ENCODE data around the gene HLA-F. TPM values are rescaled to one million over a fixed set of nuclear protein-coding genes. Genes with fewer than 3 reads are reported as not detected.

The HLA-F gene
- total RNA-seq, 2 donors from 2014 or later, result 220 to 504 TPM

DNA sequence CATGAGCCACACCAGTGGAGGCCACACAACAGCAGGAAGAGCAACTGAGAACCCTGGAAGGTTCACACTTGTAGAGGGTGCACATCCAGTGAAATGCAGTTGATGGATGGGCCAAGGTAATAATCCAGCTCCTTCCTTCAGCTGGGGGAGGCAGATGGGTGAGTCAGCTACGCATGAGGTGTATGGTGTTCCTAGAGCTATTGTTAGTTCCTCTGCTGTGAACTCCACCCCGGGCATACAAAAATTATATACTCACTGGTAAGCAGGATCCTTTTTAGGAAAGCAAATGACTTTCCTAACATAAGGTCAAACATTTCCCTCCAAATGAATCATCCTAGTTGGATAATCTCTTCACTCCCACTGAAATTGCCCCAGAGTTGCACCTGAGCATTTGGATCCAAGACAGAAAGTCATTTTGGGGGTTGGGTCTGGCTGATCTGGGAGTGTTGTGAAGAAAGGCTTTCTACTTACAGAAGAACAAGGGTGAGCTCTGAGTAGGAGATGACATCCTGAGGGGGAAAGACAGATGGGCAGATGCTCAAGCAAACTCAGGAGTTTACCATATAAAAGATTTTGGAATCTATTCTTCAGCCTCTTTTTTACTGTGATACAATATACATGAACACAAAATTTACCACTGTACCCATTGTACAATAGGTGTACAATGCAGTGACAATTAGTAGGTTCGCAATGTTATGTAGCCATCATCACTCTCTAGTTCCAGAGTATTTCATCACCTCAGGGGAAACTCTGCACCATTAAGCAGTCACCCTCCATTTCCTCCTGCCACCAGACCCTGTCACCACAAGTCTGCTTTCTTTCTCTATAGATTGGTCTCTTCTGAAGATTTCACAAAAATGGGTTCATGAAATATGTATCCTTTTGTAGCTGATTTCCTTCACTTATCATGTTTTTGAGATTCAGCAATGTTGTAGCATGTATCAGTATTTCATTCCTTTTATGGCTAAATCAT, 11.1 kb downstream of the HLA-F start:
- DNase-seq (ENCODE audit: low spot score in 2 of 2) (no peak), ATAC-seq (no peak)
- peaks cover 0 to 5% of the 10 kb centered on the region in 2 donors for H3K36me3 Mint-ChIP-seq
- no peak overlapping the region for H3K27ac Mint-ChIP-seq
- no peaks in the 10 kb centered on the region for H3K9me3 Mint-ChIP-seq

DNA sequence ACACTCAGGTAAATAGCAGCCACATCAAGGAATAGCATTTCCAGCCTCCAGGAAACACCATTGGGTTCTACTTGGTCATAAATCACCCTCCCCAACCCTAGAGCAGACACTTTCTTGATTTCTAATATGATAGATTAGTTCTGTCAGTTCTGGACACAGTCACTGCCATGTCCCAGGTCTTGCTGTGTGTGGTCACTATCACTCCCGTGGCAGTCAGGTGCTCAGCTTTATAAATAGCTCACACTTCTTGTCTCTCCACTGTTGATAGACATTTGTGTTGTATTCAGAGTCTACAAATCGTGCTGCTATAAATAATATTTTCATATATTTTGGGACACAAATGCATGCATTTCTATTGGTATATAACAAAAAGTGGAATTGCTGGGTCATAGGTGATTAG, 13.3 kb downstream of the HLA-F start:
- ATAC-seq (no peak), DNase-seq (ENCODE audit: low spot score in 2 of 2) (no peak)
- Mint-ChIP-seq H3K27ac (no peak overlapping the region), H3K36me3 (peaks cover 0 to 5% of the 10 kb centered on the region in 2 donors), H3K9me3 (no peaks in the 10 kb centered on the region)

DNA sequence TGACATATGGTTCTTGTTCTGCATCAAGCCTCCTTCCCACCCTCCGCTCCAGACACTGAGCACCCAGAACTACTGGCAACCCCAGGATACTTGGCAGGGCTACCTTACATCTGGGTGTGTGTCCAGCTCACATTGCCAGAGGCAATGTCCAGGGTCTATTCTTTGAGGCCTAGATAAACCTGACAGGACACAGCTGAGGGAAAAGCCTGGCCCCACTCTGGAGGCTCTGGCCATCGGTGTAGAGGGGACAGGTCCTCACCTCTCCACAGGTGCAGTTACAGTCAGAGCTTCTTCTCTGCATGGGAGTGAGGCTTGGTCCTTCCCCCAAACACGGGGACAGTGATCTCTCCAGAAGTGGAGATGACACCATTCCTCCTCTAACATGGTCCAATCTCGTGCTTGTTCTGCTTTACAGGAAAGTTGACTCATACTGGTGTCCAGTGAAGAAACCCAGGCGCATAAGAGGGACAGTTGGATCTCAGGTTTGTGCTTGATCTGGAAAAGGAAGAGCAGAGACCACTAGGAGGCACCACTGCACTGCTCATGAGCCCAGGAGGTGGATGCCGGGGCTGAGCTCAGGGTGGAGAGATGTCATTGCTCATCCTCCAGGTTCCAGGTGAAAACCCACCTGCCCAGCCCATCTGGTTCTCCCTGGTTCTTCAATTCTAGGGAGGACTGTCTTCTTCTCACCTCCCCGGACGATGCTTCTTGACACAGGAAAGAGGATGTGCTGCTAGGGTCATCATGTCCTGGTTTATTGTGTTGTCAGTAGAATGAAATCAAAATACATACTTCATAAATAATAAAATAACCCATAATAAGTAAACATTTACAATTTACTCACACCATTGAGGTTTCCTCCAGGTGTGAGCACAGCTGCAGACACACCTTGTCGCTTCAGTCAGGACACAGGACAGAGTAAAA, 14.7 kb downstream of the HLA-F start:
- ATAC-seq (peak; percentile 88 to 91), DNase-seq (ENCODE audit: low spot score in 2 of 2) (peak; percentile 58 to 73)
- H3K27ac Mint-ChIP-seq, result no peak overlapping the region
- peaks cover 0 to 5% of the 10 kb centered on the region in 2 donors for H3K36me3 Mint-ChIP-seq
- H3K9me3 Mint-ChIP-seq, result no peaks in the 10 kb centered on the region

DNA sequence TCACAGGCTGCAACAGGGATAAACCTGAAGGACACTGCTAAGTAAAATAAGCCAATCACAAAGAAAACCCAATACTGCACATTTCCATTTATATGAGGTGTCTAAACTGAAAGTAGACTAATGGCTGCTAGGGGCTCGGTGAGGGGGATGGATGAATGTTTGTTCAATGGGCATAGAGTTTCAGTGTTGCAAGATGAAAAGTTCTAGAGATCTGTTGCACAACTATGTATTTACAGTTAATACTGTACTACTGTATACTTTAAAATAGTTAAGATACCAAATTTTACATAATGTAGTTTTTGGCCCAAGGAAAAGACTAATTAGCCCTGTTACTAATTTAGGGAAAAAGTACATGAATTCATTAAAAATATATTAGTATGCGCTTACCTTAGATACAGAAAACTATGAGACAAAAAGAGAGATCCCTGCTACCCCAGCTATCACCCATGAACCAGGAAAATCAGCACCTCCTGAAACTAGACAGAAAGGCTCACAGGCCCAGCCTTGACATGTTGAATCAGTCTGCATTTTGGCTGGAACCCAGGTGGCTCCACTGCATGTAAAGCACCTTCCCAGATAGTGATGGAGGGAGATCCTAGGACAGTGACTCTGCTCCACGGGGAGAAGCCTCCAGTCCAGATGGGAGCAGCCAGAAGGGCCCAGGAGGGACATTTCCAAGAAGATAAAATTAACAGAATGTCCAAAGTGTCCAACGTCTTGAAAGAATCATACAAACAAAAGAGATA, 16.1 kb downstream of the HLA-F start:
- ATAC-seq (no peak), DNase-seq (ENCODE audit: low spot score in 2 of 2) (no peak)
- Mint-ChIP-seq H3K36me3 (peaks cover 0 to 5% of the 10 kb centered on the region in 2 donors), H3K9me3 (no peaks in the 10 kb centered on the region), H3K27ac (no peak overlapping the region)

- peaks cover 0 to 5% of the 10 kb centered on the region in 2 donors for H3K36me3 Mint-ChIP-seq
- H3K27ac Mint-ChIP-seq, result no peak overlapping the region
- H3K9me3 Mint-ChIP-seq, result no peaks in the 10 kb centered on the region
- no peak for DNase-seq (ENCODE audit: low spot score in 2 of 2)
- no peak for ATAC-seq
Measured at GRCh38 chr6:29739882-29740261, 16.6 kb downstream of the HLA-F start.

GRCh38 chr6:29741592-29741991, 18.4 kb downstream of the HLA-F start:
- DNase-seq (ENCODE audit: low spot score in 2 of 2) (no peak), ATAC-seq (no peak)
- no peaks in the 10 kb centered on the region for H3K9me3 Mint-ChIP-seq
- no peaks in the 10 kb centered on the region for H3K36me3 Mint-ChIP-seq
- no peak overlapping the region for H3K27ac Mint-ChIP-seq

- H3K27ac Mint-ChIP-seq, result peak overlapping the region in 1 of 2 donors; percentile 25
- DNase-seq (ENCODE audit: low spot score in 2 of 2) (no peak), ATAC-seq (no peak)
- no peaks in the 10 kb centered on the region for H3K36me3 Mint-ChIP-seq
- no peaks in the 10 kb centered on the region for H3K9me3 Mint-ChIP-seq
Measured at GRCh38 chr6:29742127-29742526, 18.9 kb downstream of the HLA-F start.

DNA sequence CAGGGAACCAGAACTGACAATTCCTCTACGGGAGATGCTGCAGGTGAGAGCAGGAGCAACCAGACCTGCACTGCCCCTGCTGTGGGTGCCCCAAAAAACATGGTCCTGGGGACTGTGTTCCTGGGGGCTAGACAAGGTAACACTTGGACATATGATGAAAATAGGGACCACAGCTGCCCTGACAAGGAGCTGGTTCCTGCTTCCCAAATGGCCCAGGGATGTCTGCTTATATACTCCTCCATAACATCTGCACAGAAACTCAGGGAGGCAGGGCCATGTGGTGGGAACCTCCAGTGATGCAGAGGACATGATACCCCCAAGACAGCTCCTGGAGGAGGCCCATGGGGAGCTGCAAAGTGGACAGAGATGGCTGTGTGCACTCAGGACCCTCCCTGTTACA, 19.8 kb downstream of the HLA-F start:
- Mint-ChIP-seq H3K9me3 (no peaks in the 10 kb centered on the region), H3K27ac (peak overlapping the region in 1 of 2 donors; percentile 53), H3K36me3 (no peaks in the 10 kb centered on the region)
- DNase-seq (ENCODE audit: low spot score in 2 of 2) (no peak), ATAC-seq (no peak)

- ATAC-seq (no peak), DNase-seq (ENCODE audit: low spot score in 2 of 2) (no peak)
- H3K9me3 Mint-ChIP-seq, result no peaks in the 10 kb centered on the region
- no peak overlapping the region for H3K27ac Mint-ChIP-seq
- peaks cover 0 to 5% of the 10 kb centered on the region in 2 donors for H3K36me3 Mint-ChIP-seq
Measured at GRCh38 chr6:29743568-29743967, 20.3 kb downstream of the HLA-F start.

DNA sequence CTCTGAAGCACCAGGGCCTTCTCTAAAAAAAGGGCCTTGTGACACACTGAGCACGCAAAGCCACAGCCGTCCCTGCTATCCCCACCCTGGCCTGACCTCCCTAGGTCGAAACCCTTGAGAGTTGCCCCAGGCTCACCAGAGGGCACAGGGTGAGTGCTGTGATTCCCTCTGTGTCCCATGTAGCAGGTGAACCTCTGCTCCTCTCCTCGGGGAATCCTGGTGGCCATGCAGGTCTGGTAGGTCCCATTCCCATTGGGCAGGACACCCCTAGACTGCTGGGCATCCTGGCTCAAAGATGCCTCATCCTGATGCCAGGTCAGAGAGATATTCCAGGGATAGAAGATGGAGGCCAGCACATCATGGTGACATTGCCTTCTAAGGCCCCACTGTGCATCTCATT, 20.9 kb downstream of the HLA-F start:
- no peak for DNase-seq (ENCODE audit: low spot score in 2 of 2)
- H3K27ac Mint-ChIP-seq, result peak overlapping the region in 1 of 2 donors; percentile 27
- no peak for ATAC-seq
- H3K36me3 Mint-ChIP-seq, result peaks cover 0 to 5% of the 10 kb centered on the region in 2 donors
- no peaks in the 10 kb centered on the region for H3K9me3 Mint-ChIP-seq

DNA sequence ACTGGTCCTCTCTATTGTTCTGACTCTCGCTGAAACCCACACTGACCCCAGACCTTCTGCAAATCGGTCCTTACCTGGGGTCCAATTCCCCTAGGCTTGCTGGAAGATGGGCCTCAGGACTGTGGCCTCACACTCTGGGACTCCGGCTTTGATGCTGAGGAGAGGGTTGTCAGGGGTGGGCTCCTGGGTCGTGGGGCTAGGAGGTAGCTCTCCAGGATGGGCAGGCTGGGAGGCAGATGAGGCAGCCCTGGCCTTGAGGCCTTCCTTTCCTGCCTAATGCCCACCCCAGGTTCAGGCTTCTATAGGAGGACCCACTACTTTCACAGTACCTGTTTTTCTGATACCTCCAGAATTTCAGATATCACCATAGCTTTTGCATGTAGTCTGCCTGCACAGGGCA, 21.4 kb downstream of the HLA-F start:
- DNase-seq (ENCODE audit: low spot score in 2 of 2) (no peak), ATAC-seq (no peak)
- Mint-ChIP-seq H3K36me3 (peaks cover 0 to 5% of the 10 kb centered on the region in 2 donors), H3K9me3 (no peaks in the 10 kb centered on the region), H3K27ac (no peak overlapping the region)

DNA sequence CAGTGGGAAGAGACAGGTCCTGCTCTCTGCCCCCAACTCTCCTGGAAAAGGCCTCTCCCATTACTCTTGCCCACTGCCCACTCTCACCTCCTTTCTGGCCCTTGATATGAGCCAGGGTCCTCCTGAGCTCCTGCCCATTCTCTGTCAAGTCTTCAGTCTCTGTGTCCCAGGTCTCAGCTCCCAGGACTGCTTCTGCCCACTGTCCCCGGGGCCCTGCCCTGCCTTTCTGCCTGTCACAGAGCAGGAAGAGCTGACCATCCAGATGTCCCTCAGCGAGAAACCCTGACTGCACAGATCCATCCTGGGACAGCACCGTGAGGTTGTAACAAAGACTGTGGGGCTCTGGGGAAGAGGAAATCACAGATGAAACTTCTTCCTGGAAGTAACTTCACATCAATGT, 22.2 kb downstream of the HLA-F start:
- peak overlapping the region in 1 of 2 donors; percentile 22 for H3K27ac Mint-ChIP-seq
- DNase-seq (ENCODE audit: low spot score in 2 of 2) (no peak), ATAC-seq (no peak)
- peaks cover 0 to 5% of the 10 kb centered on the region in 2 donors for H3K36me3 Mint-ChIP-seq
- no peaks in the 10 kb centered on the region for H3K9me3 Mint-ChIP-seq

DNA sequence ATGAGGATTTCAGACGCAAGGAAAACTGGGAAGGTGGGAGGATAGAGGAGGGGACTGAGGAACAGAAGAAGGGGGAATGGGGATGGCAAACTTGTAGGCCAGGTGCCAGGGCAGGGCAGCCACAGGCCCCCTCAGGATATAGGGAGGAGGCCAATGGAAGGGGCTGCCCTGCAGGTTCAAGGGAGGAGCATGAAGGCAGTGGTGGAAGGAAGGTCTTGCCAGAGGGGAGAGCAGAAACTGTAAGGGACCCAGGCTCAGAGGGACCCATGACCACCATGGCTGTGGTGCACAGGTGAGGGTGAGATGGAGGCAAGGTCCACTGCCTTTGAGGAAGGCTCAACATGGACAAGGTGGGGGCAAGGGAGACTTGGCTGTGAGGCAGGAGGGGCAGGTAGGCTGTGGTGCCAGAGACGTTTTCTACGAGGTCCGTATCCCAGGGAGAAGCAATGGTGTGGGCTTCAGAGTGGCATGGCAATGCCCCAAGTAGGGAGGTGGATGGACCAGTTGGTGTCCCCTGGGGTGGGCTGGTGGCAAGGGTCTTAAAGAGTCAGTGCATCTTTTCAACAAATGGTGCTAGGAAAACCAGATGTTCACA, 22.7 kb downstream of the HLA-F start:
- Mint-ChIP-seq H3K36me3 (peaks cover 0 to 5% of the 10 kb centered on the region in 2 donors), H3K9me3 (no peaks in the 10 kb centered on the region), H3K27ac (peak overlapping the region in 1 of 2 donors; percentile 22)
- DNase-seq (ENCODE audit: low spot score in 2 of 2), result no peak
- ATAC-seq, result no peak

- DNase-seq (ENCODE audit: low spot score in 2 of 2), result no peak
- Mint-ChIP-seq H3K27ac (peak overlapping the region in 1 of 2 donors; percentile 20), H3K36me3 (peaks cover 0 to 5% of the 10 kb centered on the region in 2 donors), H3K9me3 (no peaks in the 10 kb centered on the region)
- no peak for ATAC-seq
Measured at GRCh38 chr6:29746846-29747687, 23.8 kb downstream of the HLA-F start.

DNA sequence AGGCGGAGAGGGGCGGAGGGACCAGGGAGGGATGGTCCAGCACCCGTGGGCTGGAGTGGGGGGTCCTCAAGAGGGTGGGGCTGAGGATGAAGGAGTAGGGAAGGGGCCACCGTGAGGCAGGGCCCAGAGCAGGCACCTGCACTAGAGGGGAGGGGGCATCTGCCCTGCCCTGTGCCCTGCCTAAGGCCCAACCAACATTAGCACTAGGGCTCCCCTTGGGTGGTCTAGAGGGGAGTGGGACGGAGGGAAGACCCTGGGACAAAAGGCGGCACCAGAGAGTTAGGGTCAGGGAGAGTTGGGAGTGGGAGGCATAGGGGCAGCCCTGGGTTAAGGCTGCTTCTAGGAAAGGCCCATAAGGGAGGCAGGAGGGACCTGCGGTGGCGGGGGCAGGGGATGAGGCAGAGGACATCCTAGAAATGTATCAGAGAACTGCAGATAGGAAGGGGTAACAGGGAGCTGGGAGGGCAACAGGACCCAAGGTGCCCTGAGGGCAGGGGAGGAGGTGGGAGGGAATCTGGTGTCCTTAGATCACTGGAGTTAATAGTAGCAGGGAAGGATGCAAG, 24.5 kb downstream of the HLA-F start:
- Mint-ChIP-seq H3K36me3 (peaks cover 0 to 5% of the 10 kb centered on the region in 2 donors), H3K9me3 (no peaks in the 10 kb centered on the region), H3K27ac (peak overlapping the region; percentile 20 to 45)
- DNase-seq (ENCODE audit: low spot score in 2 of 2), result no peak
- no peak for ATAC-seq

All from activated naive CD4-positive, alpha-beta T cell treated with anti-CD3 and anti-CD28 coated beads, Interleukin-2, amount 50 U/mL, for 72 hours (primary cell).